SK-N-SH treated with all-trans-retinoic acid at 6 μM for 48 hours (cell line): Measurements from ENCODE around the gene PYDC1.

Experiments
- ISL1 ChIP-seq: fragments of 250-450 bp; sonication (Bioruptor Pico); IDR thresholded peaks from 2 replicates; pipeline ENCODE4 v2.1.2; 2022; ENCODE audit warnings: mild to moderate bottlenecking, moderate library complexity
- PPARA ChIP-seq: fragments of 250-450 bp; sonication (Bioruptor Pico); IDR thresholded peaks from 2 replicates; pipeline ENCODE4 v1.5.0; 2020; ENCODE audit warnings: mild to moderate bottlenecking, borderline replicate concordance
- ZNF565 ChIP-seq: fragments of 450-650 bp; formaldehyde crosslinking; conservative IDR thresholded peaks from 2 replicates; pipeline ENCODE4 v1.5.0; 2020; ENCODE audit warnings: low read depth, mild to moderate bottlenecking, moderate library complexity
- ZNF70 ChIP-seq: fragments of 450-650 bp; formaldehyde crosslinking; IDR thresholded peaks from 2 replicates; pipeline ENCODE4 v1.5.0; 2020; ENCODE audit warnings: mild to moderate bottlenecking, moderate library complexity

DNA sequence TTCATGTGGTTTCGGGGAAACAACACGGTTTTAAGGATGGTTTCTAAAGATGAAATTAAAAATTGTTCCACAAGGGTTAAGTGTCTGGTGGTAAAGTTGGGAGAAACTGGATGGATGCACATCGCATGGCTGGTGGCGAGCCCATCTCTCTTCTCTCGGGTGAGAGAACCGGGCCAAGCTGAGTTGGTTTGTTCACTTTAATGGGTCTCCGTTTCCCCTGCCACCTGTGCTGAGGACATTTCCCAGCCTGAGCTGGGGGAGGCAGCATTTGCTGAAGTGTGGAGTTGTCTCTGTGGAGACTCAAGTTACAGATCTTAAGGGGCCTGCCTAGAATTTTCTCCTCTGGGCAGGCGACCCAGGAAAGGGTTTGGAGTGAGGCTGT, 29.1 kb downstream of the PYDC1 start:
- TF ChIP-seq ZNF565 (no peak), PPARA (no peak), ZNF70 (CRISPR knock-in tag) (no peak), ISL1 (no peak)
